Gastrocnemius medialis (tissue), 4 donors: ENCODE measurements around the gene FBXO17. TPM values are rescaled to one million over a fixed set of nuclear protein-coding genes. Genes with fewer than 3 reads are reported as not detected.
"Not testable (repeated sequence)": the region's sequence is repeated elsewhere in the genome, so short reads cannot be mapped to it uniquely, and the experiment has no call there.

Experiments
- ATAC-seq, 2 donors: fragments of 150-250 bp; one replicate each; pipeline ENCODE4 v1.9.1; 2016
- DNase-seq, 2 donors: peaks; one replicate each; pipeline ENCODE4 v3.0.0-alpha.2; 2019
- H3K27ac ChIP-seq, 4 donors: fragments of 200-600 bp; sonication (generic); 1 replicate in 1 of 4; 2 replicates in 3 of 4; pipeline ENCODE4 v1.5.1; 2016 to 2018; ENCODE audit warnings: mild to moderate bottlenecking in 2 of 4, moderate library complexity in 1 of 4
- H3K27me3 ChIP-seq, 3 donors: fragments of 200-600 bp; sonication (generic) in 2 of 3; 1 replicate in 1 of 3; 2 replicates in 2 of 3; pipeline versions ENCODE4 v1.5.1 to v1.6.0; 2016 to 2019; ENCODE audit warnings: mild to moderate bottlenecking in 1 of 3, moderate library complexity in 1 of 3
- H3K36me3 ChIP-seq, 2 donors: fragments of 200-600 bp; sonication (generic) in 1 of 2; one replicate each; pipeline ENCODE4 v1.5.1; 2017 to 2018
- H3K4me1 ChIP-seq, 2 donors: fragments of 200-600 bp; sonication (generic) in 1 of 2; one replicate each; pipeline ENCODE4 v1.5.1; 2016 to 2017; ENCODE audit warnings: mild to moderate bottlenecking in 2 of 2
- H3K4me3 ChIP-seq, 4 donors: fragments of 200-600 bp; sonication (generic) in 3 of 4; 1 replicate in 1 of 4; 2 replicates in 3 of 4; pipeline ENCODE4 v1.5.1; 2016 to 2019; ENCODE audit warnings: mild to moderate bottlenecking in 2 of 4
- H3K9me3 ChIP-seq, 3 donors: fragments of 200-600 bp; sonication (generic) in 2 of 3; 1 replicate in 1 of 3; 2 replicates in 2 of 3; pipeline ENCODE4 v1.5.1; 2016 to 2019
- POLR2A ChIP-seq, 2 donors: fragments of 450-650 bp; IDR thresholded peaks; one replicate each; pipeline ENCODE4 v1.6.1; 2017; ENCODE audit warnings: antibody characterized with exemption in 2 of 2, mild to moderate bottlenecking in 2 of 2, moderate library complexity in 2 of 2
- in situ Hi-C, 4 donors: fragments of 200-750 bp; cut with MboI; loops; one replicate each; pipeline versions ENCODE4 v1.15.0 to v1.8.0; 2017; ENCODE audit warnings: low sequenced_read_pairs in 4 of 4
- intact Hi-C: fragments of 100-400 bp; cut with DNase I; formaldehyde crosslinking; loops from one replicate; pipeline ENCODE4 v1.15.1; 2023; ENCODE audit warnings: low total_unique reads
- total RNA-seq, 4 donors: library from RNA; depleted of rRNA; stranded (reverse); fragments of >200 nt; gene quantifications; one replicate each; pipeline versions ENCODE4 v1.1.0 to v1.2.3, GENCODE V29; 2016
- TF ChIP-seq, protein P1 (sequence below), 5 experiments: fragments of 450-650 bp in 3 of 5; fragments of 200-600 bp in 2 of 5; sonication (generic) in 2 of 5; IDR thresholded peaks in 4 of 5; conservative IDR thresholded peaks in 1 of 5; 1 replicate in 4 of 5; 2 replicates in 1 of 5; pipeline ENCODE4 v1.5.1; 2016 to 2019; ENCODE audit warnings: antibody characterized with exemption in 5 of 5, mild to moderate bottlenecking in 3 of 5, moderate library complexity in 3 of 5

The FBXO17 gene
- total RNA-seq, 4 donors from 2014 or later, result 1.6 to 4.2 (median 2.4) TPM

DNA sequence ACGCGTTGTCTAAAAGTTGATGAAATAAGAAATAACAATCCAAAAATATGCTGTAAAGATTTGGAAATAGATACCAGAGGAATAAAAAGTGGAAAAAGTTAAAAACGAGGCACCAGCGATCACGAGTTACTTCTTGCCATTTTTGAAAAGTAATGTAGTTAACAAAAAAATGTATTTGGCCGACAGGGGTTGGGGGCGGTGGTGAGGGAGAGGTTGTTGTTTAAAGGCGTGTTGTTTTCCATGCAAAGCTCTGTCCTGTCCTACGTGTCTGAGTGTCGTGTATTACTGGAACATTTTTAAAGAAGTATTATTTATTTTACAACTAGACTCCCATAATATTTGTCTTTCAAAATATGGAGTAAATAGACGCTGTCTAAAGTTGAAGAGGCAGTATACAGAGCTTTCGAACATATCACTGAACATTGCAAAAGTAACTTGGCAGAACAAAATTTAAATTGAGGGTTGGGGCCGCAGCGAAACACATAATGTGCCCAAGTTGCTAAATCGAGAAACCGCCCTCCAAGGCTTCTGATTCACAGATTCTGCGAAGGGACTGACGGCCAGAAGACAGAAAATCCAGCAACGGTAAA, 823 bp downstream of the FBXO17 start:
- peak in 1 of 2 donors; percentile 24 for ATAC-seq

DNA sequence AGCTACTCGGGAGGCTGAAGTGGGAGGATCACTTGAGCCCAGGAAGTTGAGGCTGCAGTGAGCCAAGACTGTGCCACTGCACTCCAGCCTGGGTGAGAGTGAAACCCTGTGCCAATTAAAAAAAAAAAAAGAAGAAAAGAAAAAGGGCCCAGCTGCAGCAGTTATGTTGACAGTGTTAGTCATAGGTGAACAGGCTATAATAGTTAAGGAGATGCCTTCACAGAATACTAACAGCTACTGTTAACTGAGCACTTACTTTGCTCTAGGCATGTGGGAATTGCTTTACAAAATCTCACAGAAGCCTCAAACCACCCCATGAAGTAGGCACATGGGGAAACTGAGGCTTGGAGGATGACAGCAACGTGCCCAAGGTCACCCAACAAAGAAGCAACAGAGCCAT, 3.9 kb downstream of the FBXO17 start:
- DNase-seq (no peak), ATAC-seq (no peak)
- in situ Hi-C loops (no loop called here), intact Hi-C loops (no loop called here)
- no peaks in the 10 kb centered on the region for H3K36me3 ChIP-seq
- peaks cover 0 to 3% of the 10 kb centered on the region in 2 donors for H3K4me1 ChIP-seq
- no peak overlapping the region for H3K27ac ChIP-seq
- peaks cover 10 to 14% (median 10%) of the 10 kb centered on the region in 3 donors for H3K27me3 ChIP-seq
- H3K9me3 ChIP-seq, result no peaks in the 10 kb centered on the region
- no peak overlapping the region for H3K4me3 ChIP-seq
- TF ChIP-seq, protein P1, sequence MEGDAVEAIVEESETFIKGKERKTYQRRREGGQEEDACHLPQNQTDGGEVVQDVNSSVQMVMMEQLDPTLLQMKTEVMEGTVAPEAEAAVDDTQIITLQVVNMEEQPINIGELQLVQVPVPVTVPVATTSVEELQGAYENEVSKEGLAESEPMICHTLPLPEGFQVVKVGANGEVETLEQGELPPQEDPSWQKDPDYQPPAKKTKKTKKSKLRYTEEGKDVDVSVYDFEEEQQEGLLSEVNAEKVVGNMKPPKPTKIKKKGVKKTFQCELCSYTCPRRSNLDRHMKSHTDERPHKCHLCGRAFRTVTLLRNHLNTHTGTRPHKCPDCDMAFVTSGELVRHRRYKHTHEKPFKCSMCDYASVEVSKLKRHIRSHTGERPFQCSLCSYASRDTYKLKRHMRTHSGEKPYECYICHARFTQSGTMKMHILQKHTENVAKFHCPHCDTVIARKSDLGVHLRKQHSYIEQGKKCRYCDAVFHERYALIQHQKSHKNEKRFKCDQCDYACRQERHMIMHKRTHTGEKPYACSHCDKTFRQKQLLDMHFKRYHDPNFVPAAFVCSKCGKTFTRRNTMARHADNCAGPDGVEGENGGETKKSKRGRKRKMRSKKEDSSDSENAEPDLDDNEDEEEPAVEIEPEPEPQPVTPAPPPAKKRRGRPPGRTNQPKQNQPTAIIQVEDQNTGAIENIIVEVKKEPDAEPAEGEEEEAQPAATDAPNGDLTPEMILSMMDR (IDR thresholded peaks at IDR 0.05 in 4 of 5, conservative IDR thresholded peaks at IDR 0.05 in 1 of 5), result no peak
- TF ChIP-seq POLR2A (IDR thresholded peaks at IDR 0.05), result no peak

More for the DNA sequence above, 823 bp downstream of the FBXO17 start:
- in situ Hi-C loops (no loop called here), intact Hi-C loops (no loop called here)
- no peak for TF ChIP-seq POLR2A (IDR thresholded peaks at IDR 0.05)
- TF ChIP-seq, protein P1 (IDR thresholded peaks at IDR 0.05 in 4 of 5, conservative IDR thresholded peaks at IDR 0.05 in 1 of 5), result no peak
- DNase-seq, result peak in 1 of 2 donors; percentile 19
- H3K27ac ChIP-seq, result peak overlapping the region; percentile 65 to 69 (median 66)
- H3K9me3 ChIP-seq, result no peaks in the 10 kb centered on the region
- no peaks in the 10 kb centered on the region for H3K36me3 ChIP-seq
- H3K27me3 ChIP-seq, result peaks cover 14 to 22% (median 15%) of the 10 kb centered on the region in 3 donors
- peaks cover 0 to 3% of the 10 kb centered on the region in 2 donors for H3K4me1 ChIP-seq
- H3K4me3 ChIP-seq, result peak overlapping the region; percentile 47 to 60 (median 51)

DNA sequence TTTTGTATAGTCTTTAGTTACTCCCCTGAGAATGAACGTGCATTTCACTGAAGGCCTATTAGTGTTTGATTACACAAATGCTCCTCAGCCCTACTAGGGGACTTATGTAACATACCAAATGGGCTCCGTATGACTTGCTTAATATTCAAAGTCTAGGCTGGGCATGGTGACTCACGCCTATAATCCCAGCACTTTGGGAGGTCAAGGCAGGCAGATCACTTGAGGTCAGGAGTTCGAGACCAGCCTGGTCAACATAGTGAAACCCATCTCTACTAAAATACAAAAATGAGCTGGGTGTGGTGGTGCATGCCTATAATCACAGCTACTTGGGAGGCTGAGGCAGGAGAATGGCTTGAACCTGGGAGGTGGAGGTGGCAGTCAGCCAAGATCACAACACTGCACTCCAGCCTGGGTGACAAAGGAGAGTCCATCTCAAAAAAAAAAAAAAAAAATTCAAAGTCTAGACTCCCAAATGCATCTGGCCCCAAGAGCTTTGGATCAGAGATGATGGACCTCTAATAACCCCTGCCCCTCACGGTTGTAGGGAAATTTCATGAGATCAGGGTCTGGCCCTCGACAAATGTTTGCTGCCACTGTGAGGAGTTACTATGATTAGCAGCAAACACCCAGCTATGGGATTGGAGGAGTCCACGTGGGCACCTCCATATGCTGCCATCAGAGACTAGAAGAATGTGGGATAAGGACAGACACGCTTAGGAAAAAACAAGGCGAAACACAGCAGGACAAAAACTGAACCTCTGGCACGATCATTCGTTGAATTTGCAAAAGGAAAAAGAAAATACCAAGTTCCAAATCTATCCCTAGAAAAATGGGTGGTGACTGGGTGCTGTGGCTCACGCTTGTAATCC, 4.6 kb downstream of the FBXO17 start:
- no peak for DNase-seq
- no peaks in the 10 kb centered on the region for H3K4me1 ChIP-seq
- intact Hi-C loops (no loop called here), in situ Hi-C loops (no loop called here)
- TF ChIP-seq POLR2A (IDR thresholded peaks at IDR 0.05), result no peak
- TF ChIP-seq, protein P1 (IDR thresholded peaks at IDR 0.05 in 4 of 5, conservative IDR thresholded peaks at IDR 0.05 in 1 of 5), result no peak
- no peaks in the 10 kb centered on the region for H3K36me3 ChIP-seq
- H3K4me3 ChIP-seq, result no peak overlapping the region
- H3K27me3 ChIP-seq, result peaks cover 2 to 9% (median 3%) of the 10 kb centered on the region in 3 donors
- no peak for ATAC-seq
- no peaks in the 10 kb centered on the region for H3K9me3 ChIP-seq
- no peak overlapping the region for H3K27ac ChIP-seq

DNA sequence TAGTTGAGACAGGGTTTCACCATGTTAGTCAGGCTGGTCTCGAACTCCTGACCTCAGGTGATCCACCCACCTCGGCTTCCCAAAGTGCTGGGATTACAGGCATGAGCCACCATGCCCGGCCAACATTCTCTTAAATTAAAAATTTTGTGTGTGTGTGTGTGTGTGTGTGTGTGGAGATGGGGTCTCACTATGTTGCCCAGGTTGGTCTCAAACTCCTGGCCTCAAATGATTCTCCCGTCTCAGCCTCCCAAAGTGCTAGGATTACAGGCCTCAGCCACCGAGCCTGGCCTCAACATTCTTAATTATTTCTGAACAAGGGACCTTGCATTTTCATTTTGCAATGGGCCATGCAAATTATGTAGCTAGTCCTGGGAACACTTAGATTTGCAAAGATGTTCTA, 9.4 kb downstream of the FBXO17 start:
- H3K36me3 ChIP-seq, intact Hi-C loops, H3K27me3 ChIP-seq, H3K4me1 ChIP-seq, DNase-seq, H3K4me3 ChIP-seq, in situ Hi-C loops, H3K9me3 ChIP-seq, ATAC-seq, H3K27ac ChIP-seq: not testable (repeated sequence)

DNA sequence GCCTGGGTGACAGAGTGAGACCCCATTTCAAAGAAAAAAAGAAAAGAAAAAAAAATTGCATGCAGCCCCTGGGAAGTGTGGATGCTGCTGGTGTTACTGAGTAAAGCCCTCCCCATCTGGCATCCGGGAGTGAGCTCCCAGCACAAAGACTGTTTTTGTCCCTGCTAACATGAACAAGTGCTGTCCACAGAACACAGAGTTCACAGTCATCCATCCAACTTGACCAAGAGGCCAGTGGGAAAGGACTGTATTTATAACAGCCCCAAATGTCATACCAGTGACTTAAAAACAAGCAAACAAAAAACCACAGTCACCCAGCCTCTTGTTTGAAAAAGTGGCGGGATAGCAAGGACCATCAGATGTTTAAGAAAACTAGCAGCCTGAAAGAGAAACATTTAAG, 10.8 kb downstream of the FBXO17 start:
- Histone ChIP-seq H3K27ac (no peak overlapping the region), H3K27me3 (no peaks in the 10 kb centered on the region), H3K4me1 (no peaks in the 10 kb centered on the region), H3K4me3 (no peak overlapping the region), H3K9me3 (no peaks in the 10 kb centered on the region), H3K36me3 (no peaks in the 10 kb centered on the region)
- intact Hi-C loops (no loop called here), in situ Hi-C loops (no loop called here)
- ATAC-seq, result no peak
- no peak for DNase-seq
- TF ChIP-seq POLR2A (IDR thresholded peaks at IDR 0.05), result no peak
- TF ChIP-seq, protein P1 (IDR thresholded peaks at IDR 0.05 in 4 of 5, conservative IDR thresholded peaks at IDR 0.05 in 1 of 5), result no peak
